ENCODE measurements around the gene F2RL1.
"Not testable (repeated sequence)": the region's sequence is repeated elsewhere in the genome, so short reads cannot be mapped to it uniquely, and the experiment has no call there.

F2RL1 gene

DNA sequence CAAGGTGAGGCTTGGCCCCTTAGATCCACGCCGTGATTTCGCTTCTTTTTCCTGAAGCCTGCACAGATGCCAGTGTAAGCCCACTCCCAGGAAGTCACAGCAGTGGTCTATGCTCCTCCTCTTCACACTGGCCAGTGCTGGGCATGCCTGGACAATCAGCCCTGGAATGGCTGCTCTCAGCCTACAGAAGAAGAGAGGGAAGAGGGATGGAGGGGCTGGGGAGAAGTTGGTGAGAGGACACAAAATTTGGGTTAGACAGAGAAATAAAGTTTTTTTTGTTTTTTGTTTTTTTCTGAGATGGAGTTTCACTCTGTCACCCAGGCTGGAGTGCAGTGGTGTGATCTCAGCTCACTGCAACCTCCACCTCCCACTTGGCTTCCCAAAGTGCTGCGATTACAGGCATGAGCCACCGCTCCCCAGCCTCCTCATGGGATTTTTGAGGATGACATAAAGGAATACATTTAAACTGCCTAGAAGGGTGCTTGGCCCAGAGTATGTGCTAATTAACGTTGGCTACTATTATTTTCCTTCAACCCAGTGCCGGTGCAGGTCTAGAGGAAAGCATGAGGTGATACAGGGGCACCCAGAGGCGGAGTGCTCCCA, 31.8 kb downstream of the F2RL1 start:
- DNase-seq (ENCODE audit: low spot score), result no peak

DNA sequence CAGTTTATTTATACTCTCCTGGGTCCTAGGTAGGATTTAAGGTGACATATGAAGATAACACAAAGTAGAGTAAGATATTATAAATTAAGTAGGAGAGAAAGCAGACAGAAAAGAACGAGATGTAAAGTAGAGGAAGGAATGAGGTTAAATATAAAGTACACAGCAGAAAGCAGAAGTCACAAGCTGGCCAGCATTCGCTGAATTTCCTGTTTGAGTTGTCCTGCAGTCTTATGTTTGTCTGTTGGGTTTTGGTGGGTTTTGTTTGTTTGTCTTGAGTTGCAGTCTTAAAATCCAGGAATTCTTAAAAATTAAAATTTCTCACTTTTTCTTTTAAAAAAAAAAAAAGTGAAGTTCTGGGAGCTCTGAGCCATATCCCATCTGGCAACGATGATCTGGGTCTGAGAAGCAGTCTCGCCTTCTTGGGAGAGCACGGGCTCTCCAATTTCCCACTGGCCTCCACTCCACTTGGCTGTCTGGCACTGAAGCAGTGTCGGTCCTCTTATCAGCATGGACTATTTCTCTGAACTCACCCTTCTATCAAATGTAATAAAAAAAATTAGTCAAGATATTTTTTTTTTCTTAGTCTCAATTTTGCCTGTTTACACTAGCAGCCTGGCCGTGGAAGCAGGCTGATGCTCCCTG, 33.0 kb downstream of the F2RL1 start:
- DNase-seq (ENCODE audit: low spot score), result peak; percentile 37

DNA sequence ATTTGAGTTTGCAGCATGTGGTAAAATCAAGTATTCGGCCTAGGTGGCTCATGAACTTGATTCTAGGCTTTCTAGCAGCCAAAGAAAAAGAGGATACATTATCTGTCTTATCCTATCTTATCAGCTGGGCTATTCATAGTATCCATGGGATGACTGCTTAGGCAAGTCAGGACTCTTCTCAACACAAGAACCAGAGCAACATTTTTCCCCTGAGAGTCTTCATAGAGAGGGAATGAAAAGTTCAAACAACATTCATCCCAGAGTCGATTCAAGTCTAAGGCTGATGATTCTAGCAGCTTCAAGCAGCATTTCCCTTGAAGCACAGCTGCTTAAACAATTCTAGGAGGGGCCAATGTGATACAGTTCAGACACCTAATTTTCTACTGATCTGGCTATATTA, 33.9 kb downstream of the F2RL1 start:
- DNase-seq (ENCODE audit: low spot score), result no peak

DNA sequence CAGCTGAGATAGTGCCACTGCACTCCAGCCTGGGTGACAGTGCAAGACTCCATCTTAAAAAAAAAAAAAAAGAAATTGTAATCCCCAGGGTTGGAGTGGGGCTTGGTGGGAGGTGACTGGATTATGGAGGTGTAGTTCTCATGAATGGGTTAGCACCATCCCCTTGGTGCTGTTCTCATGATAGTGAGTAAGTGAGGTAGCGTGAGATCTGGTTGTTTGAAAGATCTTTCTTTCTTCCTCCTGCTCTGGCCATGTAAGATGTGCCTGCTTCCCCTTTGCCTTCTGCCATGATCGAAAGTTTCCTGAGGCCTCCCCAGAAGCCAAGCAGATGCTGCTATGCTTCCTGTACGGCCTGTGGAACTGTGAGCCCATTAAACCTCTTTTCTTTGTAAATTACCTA, 34.9 kb downstream of the F2RL1 start:
- DNase-seq (ENCODE audit: low spot score), result not testable (repeated sequence)

DNA sequence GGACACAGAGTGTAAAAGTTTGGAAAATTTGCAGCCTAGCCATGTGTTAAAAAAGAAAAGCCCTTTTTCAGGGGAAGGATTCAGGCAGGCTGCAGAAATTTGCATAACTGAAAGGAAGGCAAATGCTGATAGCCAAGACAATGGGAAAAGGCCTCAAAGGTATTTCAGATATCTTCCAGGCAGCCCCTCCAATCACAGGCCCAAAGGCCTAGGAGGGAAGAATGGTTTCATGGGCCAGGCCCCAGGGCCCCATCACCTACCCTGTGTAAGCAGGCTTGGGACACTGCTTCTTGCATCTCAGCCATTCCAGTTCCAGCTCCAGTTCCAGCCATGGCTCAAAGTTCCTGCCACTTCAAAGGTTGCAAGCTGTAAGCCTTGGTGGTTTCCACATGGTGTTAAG, 35.8 kb downstream of the F2RL1 start:
- no peak for DNase-seq (ENCODE audit: low spot score)

DNA sequence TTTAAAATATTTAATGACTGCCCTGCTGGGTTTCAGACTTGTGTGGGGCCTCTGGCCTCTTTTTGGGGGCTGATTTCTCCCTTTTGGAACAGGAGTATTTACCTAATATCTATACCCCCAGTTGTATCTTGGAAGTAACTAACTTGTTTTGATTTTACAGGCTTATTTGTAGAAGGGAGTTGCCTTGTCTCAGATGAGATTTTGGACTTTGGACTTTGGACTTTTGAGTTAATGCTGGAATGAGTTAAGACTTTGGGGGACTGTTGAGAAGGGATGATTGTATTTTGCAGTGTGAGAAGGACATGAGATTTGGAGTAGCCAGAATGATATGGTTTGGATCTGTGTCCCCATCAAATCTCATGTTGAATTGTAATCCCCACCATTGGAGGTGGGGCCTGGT, 36.7 kb downstream of the F2RL1 start:
- DNase-seq (ENCODE audit: low spot score), result not testable (repeated sequence)

DNA sequence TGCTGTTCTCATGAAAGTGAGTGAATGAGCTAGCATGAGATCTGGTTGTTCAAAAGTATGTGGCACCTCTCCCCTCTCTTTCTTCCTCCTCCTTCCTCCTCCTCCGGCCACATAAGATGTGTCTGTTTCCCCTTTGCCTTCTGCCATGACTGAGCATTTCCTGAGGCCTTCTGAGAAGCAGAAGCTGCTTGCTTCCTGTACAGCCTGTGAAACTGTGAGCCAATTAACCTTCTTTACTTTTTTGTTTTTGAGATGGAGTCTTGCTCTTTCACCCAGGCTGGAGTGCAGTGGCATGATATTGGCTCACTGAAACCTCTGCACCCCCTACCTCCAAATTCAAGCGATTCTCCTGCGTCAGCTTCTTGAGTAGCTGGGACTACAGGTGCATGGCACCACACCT, 37.1 kb downstream of the F2RL1 start:
- peak; percentile 49 for DNase-seq (ENCODE audit: low spot score)

DNA sequence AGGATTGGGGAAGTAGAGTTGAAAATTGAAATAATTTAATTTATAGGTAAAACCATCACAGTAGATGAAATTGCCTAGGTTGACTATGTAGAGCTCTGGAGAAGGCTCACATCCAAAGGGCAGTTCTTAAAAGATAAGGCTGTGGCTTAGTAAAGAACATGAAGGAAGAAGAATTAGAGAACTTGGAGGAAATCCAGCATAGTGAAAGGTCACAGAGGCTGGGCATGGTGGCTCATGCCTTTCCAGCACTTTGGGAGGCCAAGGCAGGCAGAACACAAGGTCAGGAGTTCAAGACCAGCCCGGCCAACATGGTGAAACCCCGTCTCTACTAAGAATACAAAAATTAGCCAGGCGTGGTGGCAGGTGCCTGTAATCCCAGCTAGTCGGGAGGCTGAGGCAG, 38.0 kb downstream of the F2RL1 start:
- DNase-seq (ENCODE audit: low spot score), result not testable (repeated sequence)

DNA sequence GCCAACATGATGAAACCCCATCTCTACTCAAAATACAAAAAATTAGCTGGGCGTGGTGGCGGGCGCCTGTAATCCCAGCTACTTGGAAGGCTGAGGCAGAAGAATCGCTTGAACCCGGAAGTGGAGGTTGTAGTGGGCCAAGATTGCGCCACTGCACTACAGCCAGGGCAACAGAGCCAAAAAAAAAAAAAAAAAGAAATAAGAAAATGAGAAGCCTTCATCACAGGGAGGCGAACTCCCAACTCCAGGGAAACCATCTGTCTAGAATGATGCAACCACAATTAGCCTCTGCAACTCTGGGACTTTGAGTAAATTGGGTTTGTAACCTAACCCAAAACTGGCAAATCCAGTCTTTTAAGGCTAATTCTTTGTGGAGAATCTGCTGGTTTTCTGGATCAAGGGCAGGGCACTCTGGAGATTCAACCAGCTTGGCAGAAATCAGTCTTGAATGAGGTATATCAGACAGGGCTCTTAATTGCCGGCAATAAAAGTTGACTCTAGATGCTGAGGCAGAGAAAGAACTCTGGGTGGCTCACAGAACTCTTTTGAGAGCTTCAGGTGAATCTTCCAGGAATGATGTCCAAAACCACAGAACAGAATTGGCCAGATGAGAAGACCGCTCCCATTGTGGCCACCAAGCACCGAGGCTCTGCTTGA, 40.9 kb downstream of the F2RL1 start:
- DNase-seq (ENCODE audit: low spot score), result no peak

DNA sequence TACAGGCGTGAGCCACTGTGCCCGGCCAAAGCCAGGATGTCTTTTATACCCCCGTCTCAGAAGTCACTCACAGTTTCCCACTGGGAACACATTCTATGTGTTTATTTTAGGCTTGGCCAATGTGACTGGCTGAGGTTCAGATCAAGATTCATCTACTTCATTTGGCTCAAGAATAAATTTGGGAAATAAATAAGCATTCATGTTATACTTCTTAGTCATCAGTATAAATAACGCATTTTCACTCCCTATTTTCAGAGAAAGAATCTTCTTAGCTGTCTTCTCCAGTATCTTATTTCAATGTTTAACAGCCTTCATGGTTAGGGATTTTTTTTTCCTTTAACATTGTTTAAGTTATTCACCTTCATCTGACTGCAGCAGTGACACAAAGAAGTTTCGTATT, 42.8 kb downstream of the F2RL1 start:
- no peak for DNase-seq (ENCODE audit: low spot score)

DNA sequence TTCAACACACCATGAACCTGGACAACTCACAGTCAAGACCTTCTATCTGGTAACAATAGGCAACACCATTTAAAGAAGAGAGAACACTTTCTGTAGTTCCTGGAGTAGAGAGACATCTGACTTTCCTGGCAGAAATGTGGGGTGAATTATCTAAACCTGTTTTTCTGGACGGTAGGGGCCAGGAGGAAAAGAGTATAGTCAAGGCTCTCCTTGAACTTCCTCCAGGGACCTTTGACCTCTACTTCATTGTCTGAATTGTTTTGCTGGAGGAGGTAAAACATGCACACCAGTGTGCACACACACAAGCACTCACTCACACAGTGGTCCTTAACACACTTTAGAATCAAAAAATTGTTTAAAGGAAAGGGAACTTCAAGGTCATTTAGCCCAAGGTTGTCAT, 44.2 kb downstream of the F2RL1 start:
- DNase-seq (ENCODE audit: low spot score), result no peak

DNA sequence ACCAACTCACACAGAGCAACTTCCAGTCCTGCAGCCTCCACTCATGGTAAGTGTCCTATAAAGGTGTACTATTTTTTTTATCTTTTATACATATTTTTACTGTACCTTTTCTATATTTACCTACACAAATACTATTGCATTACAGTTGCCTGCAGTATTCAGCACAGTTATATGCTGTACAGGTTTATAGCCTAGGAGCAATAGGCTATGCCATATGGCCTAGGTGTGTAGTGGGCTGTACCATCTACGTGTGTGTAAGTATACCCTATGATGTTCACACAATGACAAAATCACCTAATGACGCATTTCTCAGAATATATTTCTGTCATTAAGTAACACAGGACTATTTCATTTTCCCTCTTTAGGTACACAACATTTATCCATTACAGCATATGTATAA, 47.7 kb downstream of the F2RL1 start:
- DNase-seq (ENCODE audit: low spot score), result no peak

DNA sequence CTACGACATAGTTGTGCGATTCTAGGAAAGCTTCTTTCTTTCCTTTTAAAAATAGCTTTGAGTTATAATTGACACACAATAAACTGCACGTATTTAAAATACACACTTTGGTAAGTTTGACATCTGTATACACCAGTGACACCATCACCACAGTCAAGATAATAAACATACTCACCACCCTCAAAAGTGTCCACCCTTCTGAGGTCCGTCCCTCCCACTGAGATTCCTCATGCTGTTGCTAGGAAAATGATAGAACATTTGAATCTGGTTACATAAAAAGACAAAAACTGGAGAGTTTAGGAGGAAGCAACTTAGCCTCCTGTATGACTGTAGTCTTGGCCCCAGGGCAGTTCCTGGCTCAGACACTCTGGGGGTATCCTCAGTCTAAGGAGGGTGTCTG, 48.2 kb downstream of the F2RL1 start:
- DNase-seq (ENCODE audit: low spot score), result no peak

DNA sequence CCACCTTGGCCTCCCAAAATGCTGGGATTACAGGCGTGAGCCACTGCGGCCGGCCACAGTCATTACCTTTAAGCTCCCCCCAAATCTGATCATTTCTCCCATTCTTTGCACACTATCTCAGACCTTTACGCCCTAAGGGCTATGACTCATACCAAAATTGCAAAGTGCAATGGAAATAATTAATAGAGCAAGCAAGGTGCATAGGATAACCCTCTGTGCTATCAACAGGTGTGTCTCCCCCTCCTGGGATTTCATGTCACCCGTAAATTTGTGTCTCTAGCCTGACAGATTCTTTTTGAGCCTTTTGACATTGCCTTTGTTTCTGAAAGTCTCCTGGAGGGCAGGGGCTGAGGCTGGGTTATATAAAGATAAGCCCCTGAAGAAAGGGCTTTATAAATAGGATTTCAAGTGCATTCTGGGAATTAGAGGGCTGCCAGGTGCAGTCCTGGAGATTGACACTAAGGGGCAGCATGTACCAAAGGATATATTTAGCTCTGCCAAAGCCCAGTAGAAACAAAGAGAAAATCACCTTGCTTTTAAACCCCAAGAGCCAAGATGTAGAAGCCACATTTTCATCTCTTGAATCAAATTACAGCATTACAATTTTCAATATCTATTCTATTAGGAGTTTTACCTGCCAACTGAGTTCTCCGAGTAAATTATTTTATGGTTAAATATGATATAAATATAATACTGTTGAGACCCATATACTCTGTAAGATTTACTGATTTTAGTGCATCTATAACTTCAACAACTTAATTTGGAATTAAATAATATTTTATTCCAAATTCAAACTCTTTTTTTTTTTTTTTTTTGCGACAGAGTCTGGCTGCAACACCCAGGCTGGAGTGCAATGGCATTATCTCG, 49.2 kb downstream of the F2RL1 start:
- peak; percentile 79 for DNase-seq (ENCODE audit: low spot score)

DNA sequence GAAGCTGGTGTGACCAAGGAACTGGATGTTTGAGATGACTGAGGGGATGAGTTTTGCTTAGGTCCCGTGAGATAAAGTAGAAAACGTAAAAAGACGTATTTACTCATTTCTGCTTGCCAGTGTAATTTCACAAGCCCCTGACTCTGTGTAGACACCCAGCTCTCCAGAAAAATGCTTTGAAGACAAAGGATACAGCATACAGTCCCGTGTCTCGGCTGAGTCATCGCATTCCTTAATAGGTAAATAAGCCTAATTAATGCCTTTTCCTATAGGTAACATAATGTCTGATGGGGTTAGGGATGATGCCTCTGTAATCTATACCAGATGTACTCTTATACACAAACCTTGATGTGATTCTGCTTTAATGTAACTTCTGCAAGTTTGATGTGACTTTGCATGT, 51.2 kb downstream of the F2RL1 start:
- no peak for DNase-seq (ENCODE audit: low spot score)

DNA sequence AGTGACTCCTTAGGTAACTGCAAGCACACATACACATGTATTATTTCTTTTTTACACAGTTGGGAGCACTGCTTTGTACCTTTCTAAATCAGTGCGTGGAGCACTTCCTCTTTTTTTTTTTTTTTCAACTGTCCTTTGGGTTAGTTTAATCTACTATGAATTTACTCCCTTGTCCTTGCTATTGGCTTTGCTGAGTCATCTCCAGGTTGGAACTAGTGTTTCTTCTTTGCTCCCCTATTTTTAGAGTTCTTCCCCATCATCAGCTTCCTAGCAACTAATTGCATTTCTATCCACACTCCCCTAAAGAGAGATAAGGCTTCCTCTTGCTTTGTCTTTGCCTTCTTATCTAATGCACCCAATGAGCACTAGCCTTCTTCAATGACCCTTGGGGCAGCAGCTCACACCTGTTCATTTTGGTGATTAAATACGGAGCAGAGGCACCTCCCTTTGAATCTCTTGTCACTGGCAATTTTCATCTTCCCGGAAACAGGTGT, 55.3 kb downstream of the F2RL1 start:
- DNase-seq (ENCODE audit: low spot score), result no peak

All from Ammon's horn (tissue), 1 donor.